NCI-H526 (cell line): ENCODE results near the gene RBBP8NL.
A peak's percentile ranks its signal among the peaks of the same experiment; 100 is the strongest.

Experiments
- DNase-seq, 2 experiments: peaks; one replicate each; lab custom pipeline; 2025; lab: John Stamatoyannopoulos, UW

Gene RBBP8NL

DNA sequence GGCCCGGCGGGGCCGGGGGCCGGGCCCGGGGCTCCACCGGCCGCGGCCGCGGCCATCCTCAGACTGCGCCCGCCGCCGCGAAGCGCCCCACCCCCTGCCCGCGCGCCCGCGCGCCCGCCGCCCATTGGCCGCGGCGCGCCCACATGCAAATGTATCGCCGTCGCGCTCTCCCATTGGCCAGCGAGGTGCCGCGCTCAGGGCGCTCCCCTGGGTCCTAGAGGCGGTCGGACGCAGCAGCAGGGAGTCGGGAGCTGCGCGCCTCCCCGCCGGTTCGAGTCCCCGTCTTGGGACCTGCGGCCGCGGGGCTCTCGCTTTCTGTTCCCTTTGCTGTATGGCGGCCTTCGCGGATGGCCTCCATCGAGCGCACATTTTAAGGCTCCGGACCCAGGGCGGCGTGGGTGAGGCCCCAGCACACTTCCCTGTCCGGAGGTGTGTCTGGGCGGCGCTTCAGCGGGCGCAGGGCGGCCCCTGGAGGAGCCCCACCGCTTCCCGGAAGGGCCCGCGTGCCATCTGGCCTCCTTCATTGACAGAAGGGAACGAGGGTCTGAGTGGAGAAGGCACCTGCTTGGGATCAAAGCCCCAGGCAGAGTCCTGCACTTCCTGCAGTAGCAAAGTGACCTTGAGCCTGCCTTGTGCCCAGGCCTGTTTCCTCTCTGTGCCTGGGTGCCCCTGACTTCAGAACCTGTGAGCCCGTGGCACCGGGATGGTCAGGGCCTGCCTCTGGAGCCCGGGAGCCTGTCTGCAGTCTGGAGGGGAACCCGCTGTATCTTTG is 19.9 kb downstream of the RBBP8NL start, which contains the start of gene CABLES2:
CABLES2 (minus strand) TSS at position 65 of the 772 bp plus-strand sequence; CDS start at position 56, 9 bp downstream.
- DNase-seq, result peak; percentile 86 to 98

DNA sequence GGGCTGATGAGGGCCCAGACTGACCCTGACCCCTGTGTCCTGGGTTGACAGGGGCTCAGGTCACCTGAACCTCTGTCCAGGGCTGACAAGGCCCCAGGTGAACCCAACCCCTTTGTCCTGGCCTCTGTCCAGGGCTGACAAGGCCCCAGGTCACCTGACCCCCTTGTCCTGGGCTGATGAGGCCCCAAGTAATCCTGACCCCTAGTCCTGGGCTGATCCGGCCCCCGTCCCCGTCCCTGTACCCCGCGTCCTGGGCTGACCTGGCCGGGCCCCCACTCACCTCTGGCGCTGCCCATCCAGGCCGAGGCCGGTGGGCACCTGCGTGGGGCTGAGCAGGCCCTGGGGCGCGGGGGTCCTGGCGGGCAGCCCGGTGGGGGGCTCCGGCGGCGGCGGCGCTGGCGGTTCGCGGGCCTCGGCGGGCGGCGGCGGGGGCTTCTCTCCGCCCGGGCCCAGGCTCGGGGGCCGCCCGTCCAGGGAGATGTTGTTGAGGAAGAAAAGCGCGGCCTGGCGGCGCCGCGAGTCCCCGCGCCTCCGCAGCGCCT is 20.6 kb downstream of the RBBP8NL start:
- no peak for DNase-seq

DNA sequence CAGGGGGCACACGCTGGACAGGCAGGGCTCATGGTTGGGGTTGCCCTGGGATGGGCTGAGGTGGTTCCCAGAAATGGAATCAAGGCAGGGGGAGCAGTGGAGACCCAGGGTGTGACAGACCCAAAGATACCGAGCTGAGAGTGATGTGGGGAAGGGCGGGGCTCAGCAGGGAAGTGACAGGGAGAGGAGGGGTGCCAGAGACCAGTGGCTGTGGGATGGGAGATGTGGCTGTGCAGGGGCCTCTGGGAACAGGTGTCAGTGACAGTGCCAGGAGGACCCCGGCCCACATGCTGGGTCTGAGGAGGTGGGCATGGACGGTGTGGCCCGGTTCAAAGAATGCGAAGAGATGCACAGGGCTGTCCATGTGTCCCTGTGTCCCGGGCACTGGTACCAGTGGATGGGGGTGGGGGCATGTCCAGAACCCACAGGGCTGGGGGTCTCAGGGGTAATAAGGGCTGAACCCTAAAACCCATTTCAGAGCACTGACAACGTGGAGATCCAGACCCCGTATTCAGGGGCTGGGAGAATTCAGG is 21.3 kb downstream of the RBBP8NL start:
- DNase-seq, result peak in 1 of 2 experiments; percentile 32

- peak in 1 of 2 experiments; percentile 32 for DNase-seq
Measured at GRCh38 chr20:62405108-62405980, 22.0 kb downstream of the RBBP8NL start.

DNA sequence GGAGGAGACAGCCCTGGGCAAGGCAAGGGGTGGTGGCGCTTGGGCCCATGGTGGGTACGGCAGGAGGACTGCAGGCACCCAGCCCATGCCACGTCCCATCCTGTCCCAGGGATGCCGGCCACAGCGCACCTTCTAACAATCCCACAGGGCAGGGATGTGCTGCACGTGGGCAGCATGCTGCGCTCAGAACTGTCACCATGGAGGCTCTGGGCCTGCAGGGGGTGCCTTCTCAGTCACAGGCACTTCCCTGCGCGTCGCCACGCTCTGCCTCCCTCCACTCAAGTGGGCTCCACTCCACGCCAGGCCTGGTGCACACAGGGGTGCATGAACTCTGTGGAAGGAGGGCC is 22.6 kb downstream of the RBBP8NL start:
- DNase-seq, result no peak

GRCh38 chr20:62404112-62404665 is 23.1 kb downstream of the RBBP8NL start:
- DNase-seq, result no peak

GRCh38 chr20:62403331-62403730 is 24.0 kb downstream of the RBBP8NL start:
- DNase-seq, result no peak

DNA sequence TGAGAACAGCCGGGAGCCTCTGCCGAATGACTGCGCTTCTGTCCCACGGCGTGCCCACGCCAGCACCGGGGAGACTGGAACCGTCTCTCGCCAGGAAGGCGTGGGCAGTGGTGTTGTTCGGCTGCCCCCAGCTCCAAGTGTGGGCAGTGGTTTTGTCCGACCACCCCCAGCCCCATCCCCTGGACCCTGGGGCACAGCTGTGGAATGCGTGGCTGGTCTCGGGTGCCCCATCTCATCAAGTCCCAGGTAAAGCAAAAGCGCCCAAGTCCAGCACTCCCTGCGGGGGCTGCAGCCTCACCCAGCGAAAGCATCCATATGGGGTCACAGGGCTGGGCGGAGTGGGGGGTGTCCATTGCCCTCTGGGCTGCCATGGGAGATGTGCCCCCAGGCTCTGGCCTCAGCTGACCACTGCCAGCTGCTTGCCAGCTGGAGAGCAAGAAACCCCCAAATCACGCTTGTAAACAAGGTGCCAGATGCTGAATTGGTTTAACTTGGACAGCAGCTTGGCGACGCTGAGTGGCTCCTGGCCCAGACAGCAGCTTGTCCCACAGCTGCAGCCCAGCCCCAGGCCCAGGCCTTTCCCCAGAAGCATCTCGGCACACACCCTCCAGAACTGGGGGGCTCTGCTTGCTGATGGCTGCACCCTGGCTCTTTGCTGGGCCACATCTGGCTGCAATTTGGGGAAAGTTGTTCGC is 24.7 kb downstream of the RBBP8NL start:
- DNase-seq, result no peak

DNA sequence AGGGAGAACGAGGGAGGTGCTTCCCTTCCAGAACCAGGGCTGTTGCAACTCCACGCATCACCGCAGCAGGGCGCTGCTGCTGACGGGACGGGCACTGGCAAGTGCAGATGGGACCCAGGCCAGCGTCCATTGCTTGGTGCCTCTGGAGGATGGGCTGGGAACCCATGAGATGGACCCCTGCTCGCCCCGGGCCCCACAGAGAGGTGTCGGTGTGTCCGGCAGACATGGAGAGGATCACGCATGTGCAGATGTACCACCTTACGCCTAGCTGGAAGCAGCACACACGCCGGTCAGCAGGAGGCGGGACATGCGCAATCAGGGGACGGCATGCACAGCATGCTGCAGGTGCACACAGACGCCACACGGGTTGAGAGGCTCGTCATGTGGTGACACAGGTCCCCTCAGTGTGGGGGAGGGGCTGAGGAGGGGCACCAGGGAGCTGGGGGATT is 26.0 kb downstream of the RBBP8NL start:
- DNase-seq, result peak in 1 of 2 experiments; percentile 65

GRCh38 chr20:62400541-62400940 is 26.8 kb downstream of the RBBP8NL start:
- no peak for DNase-seq

DNA sequence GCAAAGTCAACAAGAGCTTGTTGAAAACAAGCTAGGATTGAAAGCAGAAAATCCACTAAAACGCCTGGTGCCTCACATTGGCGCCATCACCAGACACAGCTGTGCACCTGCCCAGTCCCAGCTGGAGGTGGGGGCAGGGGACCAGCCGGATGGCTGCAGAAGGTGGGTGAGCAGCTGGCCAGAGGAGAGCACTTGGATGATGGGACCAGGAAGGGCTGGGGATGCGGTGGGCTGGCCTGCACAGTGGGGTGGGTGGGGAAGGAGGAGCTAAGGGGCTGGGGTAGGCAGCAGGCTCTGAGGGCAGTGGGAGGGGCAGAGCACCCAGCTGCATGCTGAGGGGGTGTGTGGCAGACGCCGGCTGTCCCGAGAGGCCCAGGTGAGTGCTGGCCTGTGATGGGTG is 27.3 kb downstream of the RBBP8NL start:
- no peak for DNase-seq

- no peak for DNase-seq
Measured at GRCh38 chr20:62398120-62398821, 29.1 kb downstream of the RBBP8NL start.

GRCh38 chr20:62396367-62397239 is 30.7 kb downstream of the RBBP8NL start:
- no peak for DNase-seq

GRCh38 chr20:62395311-62396242 is 31.8 kb downstream of the RBBP8NL start:
- peak in 1 of 2 experiments; percentile 60 for DNase-seq

DNA sequence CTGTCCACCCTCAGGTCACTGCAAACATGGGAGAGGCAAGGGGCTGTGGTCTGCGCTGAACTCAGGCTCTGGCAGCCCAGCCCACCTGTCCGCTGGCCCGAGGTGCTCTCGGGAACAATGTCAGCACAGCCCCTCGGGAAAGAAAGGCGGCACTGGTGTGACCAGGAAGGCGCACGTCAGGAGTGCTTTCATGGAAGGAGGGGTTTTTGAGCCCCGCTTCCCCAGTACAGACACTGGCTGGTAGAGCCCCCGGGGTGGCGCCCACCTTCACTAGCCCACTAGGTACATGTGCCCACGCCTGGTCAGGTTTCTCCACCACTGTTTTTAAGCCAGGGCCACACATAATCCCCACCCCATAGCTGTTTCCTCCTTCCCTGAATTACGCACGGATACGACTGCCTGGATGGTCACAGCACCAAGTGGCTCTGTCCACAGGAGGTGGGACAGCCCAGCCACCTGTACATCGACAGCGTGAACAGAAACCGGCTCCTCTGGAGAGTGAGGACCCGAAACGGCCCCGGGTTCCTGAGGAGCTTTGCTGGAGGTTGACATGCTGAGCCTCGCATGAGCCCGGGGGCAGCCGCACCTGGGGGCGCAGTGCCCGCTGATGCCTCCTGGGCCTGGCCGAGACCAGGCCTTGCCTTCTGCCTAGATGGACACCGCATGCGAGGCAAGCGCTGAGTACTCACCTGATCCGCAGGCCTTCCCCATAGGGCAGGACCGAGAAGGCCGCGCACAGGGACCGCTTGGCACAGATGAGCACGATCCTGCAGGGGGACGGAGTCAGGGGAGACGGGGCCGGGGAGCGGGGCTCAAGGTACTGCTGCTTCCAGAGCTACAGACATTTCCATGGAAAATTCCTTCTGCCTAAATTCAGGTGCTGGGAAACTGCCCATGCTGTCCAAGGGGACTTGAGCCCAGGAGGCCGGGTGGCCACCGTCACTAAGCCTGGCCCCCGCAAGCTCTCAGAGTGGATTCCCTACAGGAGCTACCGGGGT is 32.8 kb downstream of the RBBP8NL start:
- no peak for DNase-seq

DNA sequence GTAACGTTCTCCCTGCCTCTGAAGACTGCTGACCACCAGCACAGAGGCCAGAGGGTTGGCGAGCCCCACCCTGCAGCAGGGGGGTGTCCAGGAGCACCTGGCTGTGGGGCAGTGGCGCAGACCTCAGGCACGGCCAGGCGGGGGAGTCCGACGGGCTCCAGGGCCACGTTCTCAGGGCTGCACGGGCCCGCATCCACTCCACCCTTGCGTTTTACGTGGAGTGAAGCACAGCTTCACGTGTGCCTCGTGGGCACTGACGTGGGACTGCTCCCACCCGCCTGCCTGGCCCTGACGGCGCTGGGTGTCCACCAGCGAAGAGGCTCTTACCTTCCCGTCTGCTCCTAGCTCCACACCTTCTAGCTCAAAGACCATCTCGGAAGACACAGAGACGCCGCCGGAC is 33.5 kb downstream of the RBBP8NL start:
- DNase-seq, result no peak

GRCh38 chr20:62393335-62393665 is 34.0 kb downstream of the RBBP8NL start:
- DNase-seq, result no peak
